Keratinocyte (primary cell): ENCODE data around the gene CASQ1. TPM values are rescaled to one million over a fixed set of nuclear protein-coding genes. Genes with fewer than 3 reads are reported as not detected.

Experiments
- DNase-seq: peaks from one replicate; pipeline ENCODE4 v3.0.0-alpha.2; 2011; ENCODE audit warnings: low read depth, missing footprints, low spot score
- FAIRE-seq: peaks from 2 replicates; lab custom pipeline; 2011; peaks lifted over from hg19 to GRCh38; lab: Jason Lieb, UNC
- H2AFZ ChIP-seq: 2 replicates; pipeline ENCODE4 v1.6.0; 2012; ENCODE audit warnings: low read length, control low read depth, inconsistent platforms; ENCODE audit not compliant: control insufficient read depth
- H3K27ac ChIP-seq: 2 replicates; pipeline ENCODE4 v1.5.1; 2011; ENCODE audit warnings: low read length; ENCODE audit not compliant: control insufficient read depth, insufficient read depth
- H3K27me3 ChIP-seq: 3 replicates; pipeline ENCODE4 v1.6.0; 2011; ENCODE audit warnings: low read length; ENCODE audit not compliant: control insufficient read depth, insufficient read depth; ENCODE audit errors: extremely low read depth
- H3K36me3 ChIP-seq, 2 experiments: 2 replicates in 1 of 2; 3 replicates in 1 of 2; pipeline ENCODE4 v1.5.1; 2011; ENCODE audit warnings: low read length in 2 of 2, mild to moderate bottlenecking in 1 of 2; ENCODE audit not compliant: control insufficient read depth in 2 of 2, insufficient read depth in 2 of 2; ENCODE audit errors: extremely low read depth in 1 of 2
- H3K4me1 ChIP-seq: 3 replicates; pipeline ENCODE4 v1.5.1; 2011; ENCODE audit warnings: low read length; ENCODE audit not compliant: control insufficient read depth, insufficient read depth; ENCODE audit errors: extremely low read depth
- H3K4me2 ChIP-seq: 3 replicates; pipeline ENCODE4 v1.6.0; 2011; ENCODE audit warnings: low read depth, low read length; ENCODE audit not compliant: control insufficient read depth, insufficient read depth; ENCODE audit errors: extremely low read depth
- H3K4me3 ChIP-seq, 3 experiments: fragments of 200-600 bp in 1 of 3; sonication (generic) in 1 of 3; 2 replicates in 2 of 3; 3 replicates in 1 of 3; pipeline ENCODE4 v1.5.1; 2011 to 2016; ENCODE audit warnings: low read length in 3 of 3, mild to moderate bottlenecking in 3 of 3, control low read depth in 2 of 3, inconsistent platforms in 1 of 3, low read depth in 1 of 3, mixed read lengths in 1 of 3, mixed run types in 1 of 3, moderate library complexity in 1 of 3; ENCODE audit not compliant: control insufficient read depth in 2 of 3, insufficient read depth in 2 of 3; ENCODE audit errors: extremely low read depth in 1 of 3
- H3K79me2 ChIP-seq: 2 replicates; pipeline ENCODE4 v1.6.0; 2012; ENCODE audit warnings: low read length; ENCODE audit not compliant: control insufficient read depth, insufficient read depth
- H3K9ac ChIP-seq: 3 replicates; pipeline ENCODE4 v1.6.0; 2011; ENCODE audit warnings: low read length; ENCODE audit not compliant: control insufficient read depth, insufficient read depth; ENCODE audit errors: extremely low read depth
- H3K9me1 ChIP-seq: 3 replicates; pipeline ENCODE4 v1.6.0; 2011; ENCODE audit warnings: low read length; ENCODE audit not compliant: control insufficient read depth, insufficient read depth; ENCODE audit errors: extremely low read depth
- H3K9me3 ChIP-seq: 2 replicates; pipeline ENCODE4 v1.5.1; 2012; ENCODE audit warnings: low read depth, low read length; ENCODE audit not compliant: control insufficient read depth
- H4K20me1 ChIP-seq: 3 replicates; pipeline ENCODE4 v1.6.0; 2011; ENCODE audit warnings: low read length; ENCODE audit not compliant: control insufficient read depth, insufficient read depth; ENCODE audit errors: extremely low read depth
- CTCF ChIP-seq, 3 experiments: IDR thresholded peaks in 1 of 3; conservative IDR thresholded peaks in 1 of 3; optimal IDR thresholded peaks in 1 of 3; 2 replicates in 2 of 3; 3 replicates in 1 of 3; pipeline versions ENCODE3 to v1.5.1; 2011; ENCODE audit warnings: low read length in 3 of 3, mild to moderate bottlenecking in 3 of 3, moderate library complexity in 2 of 3, control low read depth in 1 of 3, inconsistent platforms in 1 of 3; ENCODE audit not compliant: insufficient read depth in 2 of 3; ENCODE audit errors: extremely low read depth in 1 of 3
- EZH2 ChIP-seq: IDR thresholded peaks from one replicate; pipeline ENCODE4 v1.6.1; 2012; ENCODE audit warnings: inconsistent platforms, mild to moderate bottlenecking, low read length, moderate library complexity
- dilution Hi-C: fragments of 300-500 bp; cut with MboI; formaldehyde crosslinking; loops from one replicate; pipeline ENCODE4 v1.7.0; 2020; ENCODE audit warnings: low sequenced_read_pairs; ENCODE audit not compliant: extremely low pct_ligation_motif_present
- polyA plus RNA-seq, 5 experiments: library from polyadenylated mRNA; depleted of rRNA in 3 of 5; stranded (reverse) in 3 of 5; stranded (forward) in 1 of 5; unstranded in 1 of 5; fragments of >200 nt; gene quantifications; 1 replicate in 1 of 5; 2 replicates in 3 of 5; 3 replicates in 1 of 5; pipeline versions ENCODE4 v1.2.1 to v1.2.3, GENCODE V29; 2011 to 2012; ENCODE audit warnings: missing spikeins in 2 of 5, low read depth in 1 of 5, low replicate concordance in 1 of 5

The CASQ1 gene
- polyA plus RNA-seq, 1 donor (not counting 4 experiments of a cell fraction or from before 2014, with no cell fraction given): not detected

DNA sequence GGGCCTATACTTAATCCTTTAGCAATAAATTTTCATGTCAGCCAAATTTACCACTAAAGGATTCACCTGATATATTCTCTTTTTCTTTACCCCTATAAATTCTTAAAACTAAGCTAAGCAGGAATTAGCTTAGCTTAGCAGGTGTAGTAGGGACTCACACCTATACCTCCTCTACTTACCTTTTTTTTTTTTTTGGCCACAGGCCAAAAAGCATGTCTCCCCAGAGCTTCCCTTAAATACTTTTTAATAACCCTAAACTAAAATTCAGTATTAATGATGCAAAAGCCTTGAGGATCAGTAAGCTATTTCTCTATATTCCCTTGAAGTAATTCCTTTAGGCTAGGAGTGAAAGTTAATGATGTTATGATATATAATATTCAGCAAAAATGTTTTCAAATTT is 38.1 kb downstream of the CASQ1 start:
- H3K4me3 ChIP-seq: no peak overlapping the region
- no peaks in the 10 kb centered on the region for H4K20me1 ChIP-seq
- DNase-seq: no peak
- TF ChIP-seq EZH2 (no peak), CTCF (optimal IDR thresholded peaks at IDR 0.05 in 1 of 3, IDR thresholded peaks at IDR 0.05 in 1 of 3, conservative IDR thresholded peaks at IDR 0.05 in 1 of 3; ENCODE audit: extremely low read depth in 1 of 3, insufficient read depth in 2 of 3, low read length in 3 of 3) (no peak)
- dilution Hi-C loops: no loop called here
- no peak overlapping the region for H3K4me2 ChIP-seq
- no peak for FAIRE-seq
- no peak overlapping the region for H3K9ac ChIP-seq
- peaks cover 21% of the 10 kb centered on the region in 2 experiments for H3K36me3 ChIP-seq
- H3K27me3 ChIP-seq: no peaks in the 10 kb centered on the region
- no peak overlapping the region for H3K27ac ChIP-seq
- H3K9me3 ChIP-seq: no peaks in the 10 kb centered on the region
- H3K4me1 ChIP-seq: peaks cover 14% of the 10 kb centered on the region
- H2AFZ ChIP-seq: no peak overlapping the region
- no peaks in the 10 kb centered on the region for H3K79me2 ChIP-seq
- no peaks in the 10 kb centered on the region for H3K9me1 ChIP-seq

GRCh38 chr1:160232911-160233310 is 42.5 kb downstream of the CASQ1 start:
- FAIRE-seq (no peak), DNase-seq (no peak)
- H3K9ac ChIP-seq: no peak overlapping the region
- no peaks in the 10 kb centered on the region for H3K79me2 ChIP-seq
- no peak for TF ChIP-seq EZH2
- no peak for TF ChIP-seq CTCF (optimal IDR thresholded peaks at IDR 0.05 in 1 of 3, IDR thresholded peaks at IDR 0.05 in 1 of 3, conservative IDR thresholded peaks at IDR 0.05 in 1 of 3; ENCODE audit: extremely low read depth in 1 of 3, insufficient read depth in 2 of 3, low read length in 3 of 3)
- peaks cover 6 to 24% of the 10 kb centered on the region in 2 experiments for H3K36me3 ChIP-seq
- H3K9me3 ChIP-seq: no peaks in the 10 kb centered on the region
- H3K27me3 ChIP-seq: no peaks in the 10 kb centered on the region
- H3K4me1 ChIP-seq: no peaks in the 10 kb centered on the region
- H2AFZ ChIP-seq: no peak overlapping the region
- dilution Hi-C loops: no loop called here
- no peaks in the 10 kb centered on the region for H3K9me1 ChIP-seq
- no peaks in the 10 kb centered on the region for H4K20me1 ChIP-seq
- no peak overlapping the region for H3K27ac ChIP-seq
- H3K4me3 ChIP-seq: no peak overlapping the region
- no peak overlapping the region for H3K4me2 ChIP-seq
